HEK293T (cell line): ENCODE data around the gene CCRL2.

Experiments used
- BHLHE40 ChIP-seq: fragments of 450-650 bp; IDR thresholded peaks from 2 replicates; pipeline ENCODE4 v1.6.1; 2016; ENCODE audit warnings: mild to moderate bottlenecking, moderate library complexity, borderline replicate concordance
- ELF4 ChIP-seq: fragments of 450-650 bp; IDR thresholded peaks from 2 replicates; pipeline ENCODE4 v1.6.1; 2017; ENCODE audit warnings: antibody characterized with exemption
- FOXA1 ChIP-seq: fragments of 450-650 bp; IDR thresholded peaks from 2 replicates; pipeline ENCODE4 v1.6.1; 2016; ENCODE audit warnings: mild to moderate bottlenecking
- FOXK2 ChIP-seq: fragments of 450-650 bp; IDR thresholded peaks from 2 replicates; pipeline ENCODE4 v1.6.1; 2016; ENCODE audit warnings: mild to moderate bottlenecking
- FOXM1 ChIP-seq: fragments of 450-650 bp; IDR thresholded peaks from 2 replicates; pipeline ENCODE4 v1.6.1; 2017; ENCODE audit warnings: mild to moderate bottlenecking, borderline replicate concordance
- HDGF ChIP-seq: fragments of 450-650 bp; IDR thresholded peaks from 2 replicates; pipeline ENCODE4 v1.6.1; 2017; ENCODE audit warnings: antibody characterized with exemption, borderline replicate concordance
- NFRKB ChIP-seq: fragments of 450-650 bp; IDR thresholded peaks from 2 replicates; pipeline ENCODE4 v1.6.1; 2016; ENCODE audit warnings: mild to moderate bottlenecking, moderate library complexity
- SP1 ChIP-seq: fragments of 450-650 bp; IDR thresholded peaks from 2 replicates; pipeline ENCODE4 v1.6.1; 2017
- ZNF384 ChIP-seq: fragments of 450-650 bp; IDR thresholded peaks from 2 replicates; pipeline ENCODE4 v1.6.1; 2016

DNA sequence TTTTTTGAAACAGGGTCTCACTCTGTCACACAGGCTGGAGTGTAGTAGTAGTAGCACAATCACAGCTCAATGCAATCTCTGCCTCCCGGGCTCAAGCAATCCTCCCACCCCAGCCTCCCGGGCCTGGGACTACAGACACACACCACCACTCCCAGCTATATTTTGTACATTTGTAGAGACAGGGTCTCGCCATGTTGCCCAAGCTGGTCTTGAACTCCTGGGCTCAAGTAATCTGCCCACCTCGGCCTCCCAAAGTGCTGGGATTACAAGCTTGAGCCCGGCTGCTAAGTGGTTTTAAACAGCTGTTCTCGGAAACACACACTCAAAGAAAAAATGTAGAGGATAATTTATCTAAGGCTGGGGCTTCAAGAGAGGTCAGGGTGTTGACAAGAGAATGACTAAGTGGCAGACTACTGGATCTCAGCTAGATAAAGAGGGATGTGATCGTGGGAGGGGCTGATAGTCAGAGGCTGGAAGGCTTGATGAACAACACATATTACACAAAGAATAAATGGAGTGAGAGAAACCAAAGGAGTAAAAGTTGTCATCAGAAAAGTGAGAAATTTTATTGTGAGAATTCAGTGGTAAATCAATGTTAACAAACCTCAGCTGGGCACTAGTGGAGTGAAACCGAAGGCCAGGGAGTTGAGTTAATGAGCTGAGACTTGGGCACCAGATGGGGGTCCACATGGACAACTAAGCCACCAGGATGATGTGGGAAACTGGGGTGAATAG is 6.9 kb upstream of the CCRL2 start:
- no peak for TF ChIP-seq SP1
- no peak for TF ChIP-seq FOXK2
- no peak for TF ChIP-seq FOXA1
- no peak for TF ChIP-seq FOXM1
- TF ChIP-seq ELF4: no peak
- no peak for TF ChIP-seq BHLHE40
- TF ChIP-seq NFRKB: no peak
- TF ChIP-seq HDGF: no peak
- TF ChIP-seq ZNF384: no peak
